Measurements from ENCODE around the gene MYEF2. TPM values are rescaled to one million over a fixed set of nuclear protein-coding genes. Genes with fewer than 3 reads are reported as not detected.

The MYEF2 gene
- total and polyA plus RNA-seq, 2 experiments from 2014 or later, result 62.0 to 79.7 TPM

DNA sequence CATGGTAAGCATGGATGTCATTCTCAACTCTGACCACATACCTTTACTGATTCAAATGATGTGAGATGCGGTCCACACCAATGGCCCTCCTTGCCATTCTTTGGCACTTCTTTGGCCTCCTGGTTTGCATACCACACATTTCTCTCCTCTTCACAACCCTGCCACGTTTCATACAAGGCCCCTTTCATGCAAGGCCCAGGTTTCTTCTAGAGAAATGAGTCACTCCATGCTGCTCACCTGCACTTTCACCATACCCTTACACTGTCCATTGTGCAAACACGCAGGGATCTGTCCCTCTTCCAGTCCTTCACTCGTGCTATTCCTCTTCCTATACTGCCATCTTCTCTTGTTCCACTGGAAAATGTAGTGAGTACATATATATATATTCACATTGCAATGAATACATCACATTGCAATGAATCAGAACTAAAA lies 81.7 kb downstream of the MYEF2 start (continued):
- TF ChIP-seq, protein P1, sequence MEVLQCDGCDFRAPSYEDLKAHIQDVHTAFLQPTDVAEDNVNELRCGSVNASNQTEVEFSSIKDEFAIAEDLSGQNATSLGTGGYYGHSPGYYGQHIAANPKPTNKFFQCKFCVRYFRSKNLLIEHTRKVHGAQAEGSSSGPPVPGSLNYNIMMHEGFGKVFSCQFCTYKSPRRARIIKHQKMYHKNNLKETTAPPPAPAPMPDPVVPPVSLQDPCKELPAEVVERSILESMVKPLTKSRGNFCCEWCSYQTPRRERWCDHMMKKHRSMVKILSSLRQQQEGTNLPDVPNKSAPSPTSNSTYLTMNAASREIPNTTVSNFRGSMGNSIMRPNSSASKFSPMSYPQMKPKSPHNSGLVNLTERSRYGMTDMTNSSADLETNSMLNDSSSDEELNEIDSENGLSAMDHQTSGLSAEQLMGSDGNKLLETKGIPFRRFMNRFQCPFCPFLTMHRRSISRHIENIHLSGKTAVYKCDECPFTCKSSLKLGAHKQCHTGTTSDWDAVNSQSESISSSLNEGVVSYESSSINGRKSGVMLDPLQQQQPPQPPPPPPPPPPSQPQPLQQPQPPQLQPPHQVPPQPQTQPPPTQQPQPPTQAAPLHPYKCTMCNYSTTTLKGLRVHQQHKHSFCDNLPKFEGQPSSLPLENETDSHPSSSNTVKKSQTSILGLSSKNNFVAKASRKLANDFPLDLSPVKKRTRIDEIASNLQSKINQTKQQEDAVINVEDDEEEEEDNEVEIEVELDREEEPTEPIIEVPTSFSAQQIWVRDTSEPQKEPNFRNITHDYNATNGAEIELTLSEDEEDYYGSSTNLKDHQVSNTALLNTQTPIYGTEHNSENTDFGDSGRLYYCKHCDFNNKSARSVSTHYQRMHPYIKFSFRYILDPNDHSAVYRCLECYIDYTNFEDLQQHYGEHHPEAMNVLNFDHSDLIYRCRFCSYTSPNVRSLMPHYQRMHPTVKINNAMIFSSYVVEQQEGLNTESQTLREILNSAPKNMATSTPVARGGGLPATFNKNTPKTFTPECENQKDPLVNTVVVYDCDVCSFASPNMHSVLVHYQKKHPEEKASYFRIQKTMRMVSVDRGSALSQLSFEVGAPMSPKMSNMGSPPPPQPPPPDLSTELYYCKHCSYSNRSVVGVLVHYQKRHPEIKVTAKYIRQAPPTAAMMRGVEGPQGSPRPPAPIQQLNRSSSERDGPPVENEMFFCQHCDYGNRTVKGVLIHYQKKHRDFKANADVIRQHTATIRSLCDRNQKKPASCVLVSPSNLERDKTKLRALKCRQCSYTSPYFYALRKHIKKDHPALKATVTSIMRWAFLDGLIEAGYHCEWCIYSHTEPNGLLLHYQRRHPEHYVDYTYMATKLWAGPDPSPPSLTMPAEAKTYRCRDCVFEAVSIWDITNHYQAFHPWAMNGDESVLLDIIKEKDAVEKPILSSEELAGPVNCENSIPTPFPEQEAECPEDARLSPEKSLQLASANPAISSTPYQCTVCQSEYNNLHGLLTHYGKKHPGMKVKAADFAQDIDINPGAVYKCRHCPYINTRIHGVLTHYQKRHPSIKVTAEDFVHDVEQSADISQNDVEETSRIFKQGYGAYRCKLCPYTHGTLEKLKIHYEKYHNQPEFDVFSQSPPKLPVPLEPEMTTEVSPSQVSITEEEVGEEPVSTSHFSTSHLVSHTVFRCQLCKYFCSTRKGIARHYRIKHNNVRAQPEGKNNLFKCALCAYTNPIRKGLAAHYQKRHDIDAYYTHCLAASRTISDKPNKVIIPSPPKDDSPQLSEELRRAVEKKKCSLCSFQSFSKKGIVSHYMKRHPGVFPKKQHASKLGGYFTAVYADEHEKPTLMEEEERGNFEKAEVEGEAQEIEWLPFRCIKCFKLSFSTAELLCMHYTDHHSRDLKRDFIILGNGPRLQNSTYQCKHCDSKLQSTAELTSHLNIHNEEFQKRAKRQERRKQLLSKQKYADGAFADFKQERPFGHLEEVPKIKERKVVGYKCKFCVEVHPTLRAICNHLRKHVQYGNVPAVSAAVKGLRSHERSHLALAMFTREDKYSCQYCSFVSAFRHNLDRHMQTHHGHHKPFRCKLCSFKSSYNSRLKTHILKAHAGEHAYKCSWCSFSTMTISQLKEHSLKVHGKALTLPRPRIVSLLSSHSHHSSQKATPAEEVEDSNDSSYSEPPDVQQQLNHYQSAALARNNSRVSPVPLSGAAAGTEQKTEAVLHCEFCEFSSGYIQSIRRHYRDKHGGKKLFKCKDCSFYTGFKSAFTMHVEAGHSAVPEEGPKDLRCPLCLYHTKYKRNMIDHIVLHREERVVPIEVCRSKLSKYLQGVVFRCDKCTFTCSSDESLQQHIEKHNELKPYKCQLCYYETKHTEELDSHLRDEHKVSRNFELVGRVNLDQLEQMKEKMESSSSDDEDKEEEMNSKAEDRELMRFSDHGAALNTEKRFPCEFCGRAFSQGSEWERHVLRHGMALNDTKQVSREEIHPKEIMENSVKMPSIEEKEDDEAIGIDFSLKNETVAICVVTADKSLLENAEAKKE (CRISPR knock-in tag; IDR thresholded peaks at IDR 0.05), result no peak
- TF ChIP-seq, protein P2, sequence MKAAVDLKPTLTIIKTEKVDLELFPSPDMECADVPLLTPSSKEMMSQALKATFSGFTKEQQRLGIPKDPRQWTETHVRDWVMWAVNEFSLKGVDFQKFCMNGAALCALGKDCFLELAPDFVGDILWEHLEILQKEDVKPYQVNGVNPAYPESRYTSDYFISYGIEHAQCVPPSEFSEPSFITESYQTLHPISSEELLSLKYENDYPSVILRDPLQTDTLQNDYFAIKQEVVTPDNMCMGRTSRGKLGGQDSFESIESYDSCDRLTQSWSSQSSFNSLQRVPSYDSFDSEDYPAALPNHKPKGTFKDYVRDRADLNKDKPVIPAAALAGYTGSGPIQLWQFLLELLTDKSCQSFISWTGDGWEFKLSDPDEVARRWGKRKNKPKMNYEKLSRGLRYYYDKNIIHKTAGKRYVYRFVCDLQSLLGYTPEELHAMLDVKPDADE (IDR thresholded peaks at IDR 0.05), result no peak
- TF ChIP-seq, protein P3, sequence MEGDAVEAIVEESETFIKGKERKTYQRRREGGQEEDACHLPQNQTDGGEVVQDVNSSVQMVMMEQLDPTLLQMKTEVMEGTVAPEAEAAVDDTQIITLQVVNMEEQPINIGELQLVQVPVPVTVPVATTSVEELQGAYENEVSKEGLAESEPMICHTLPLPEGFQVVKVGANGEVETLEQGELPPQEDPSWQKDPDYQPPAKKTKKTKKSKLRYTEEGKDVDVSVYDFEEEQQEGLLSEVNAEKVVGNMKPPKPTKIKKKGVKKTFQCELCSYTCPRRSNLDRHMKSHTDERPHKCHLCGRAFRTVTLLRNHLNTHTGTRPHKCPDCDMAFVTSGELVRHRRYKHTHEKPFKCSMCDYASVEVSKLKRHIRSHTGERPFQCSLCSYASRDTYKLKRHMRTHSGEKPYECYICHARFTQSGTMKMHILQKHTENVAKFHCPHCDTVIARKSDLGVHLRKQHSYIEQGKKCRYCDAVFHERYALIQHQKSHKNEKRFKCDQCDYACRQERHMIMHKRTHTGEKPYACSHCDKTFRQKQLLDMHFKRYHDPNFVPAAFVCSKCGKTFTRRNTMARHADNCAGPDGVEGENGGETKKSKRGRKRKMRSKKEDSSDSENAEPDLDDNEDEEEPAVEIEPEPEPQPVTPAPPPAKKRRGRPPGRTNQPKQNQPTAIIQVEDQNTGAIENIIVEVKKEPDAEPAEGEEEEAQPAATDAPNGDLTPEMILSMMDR (conservative IDR thresholded peaks at IDR 0.05; ENCODE audit: low read depth in 2 of 2), result no peak
- TF ChIP-seq, protein P4, sequence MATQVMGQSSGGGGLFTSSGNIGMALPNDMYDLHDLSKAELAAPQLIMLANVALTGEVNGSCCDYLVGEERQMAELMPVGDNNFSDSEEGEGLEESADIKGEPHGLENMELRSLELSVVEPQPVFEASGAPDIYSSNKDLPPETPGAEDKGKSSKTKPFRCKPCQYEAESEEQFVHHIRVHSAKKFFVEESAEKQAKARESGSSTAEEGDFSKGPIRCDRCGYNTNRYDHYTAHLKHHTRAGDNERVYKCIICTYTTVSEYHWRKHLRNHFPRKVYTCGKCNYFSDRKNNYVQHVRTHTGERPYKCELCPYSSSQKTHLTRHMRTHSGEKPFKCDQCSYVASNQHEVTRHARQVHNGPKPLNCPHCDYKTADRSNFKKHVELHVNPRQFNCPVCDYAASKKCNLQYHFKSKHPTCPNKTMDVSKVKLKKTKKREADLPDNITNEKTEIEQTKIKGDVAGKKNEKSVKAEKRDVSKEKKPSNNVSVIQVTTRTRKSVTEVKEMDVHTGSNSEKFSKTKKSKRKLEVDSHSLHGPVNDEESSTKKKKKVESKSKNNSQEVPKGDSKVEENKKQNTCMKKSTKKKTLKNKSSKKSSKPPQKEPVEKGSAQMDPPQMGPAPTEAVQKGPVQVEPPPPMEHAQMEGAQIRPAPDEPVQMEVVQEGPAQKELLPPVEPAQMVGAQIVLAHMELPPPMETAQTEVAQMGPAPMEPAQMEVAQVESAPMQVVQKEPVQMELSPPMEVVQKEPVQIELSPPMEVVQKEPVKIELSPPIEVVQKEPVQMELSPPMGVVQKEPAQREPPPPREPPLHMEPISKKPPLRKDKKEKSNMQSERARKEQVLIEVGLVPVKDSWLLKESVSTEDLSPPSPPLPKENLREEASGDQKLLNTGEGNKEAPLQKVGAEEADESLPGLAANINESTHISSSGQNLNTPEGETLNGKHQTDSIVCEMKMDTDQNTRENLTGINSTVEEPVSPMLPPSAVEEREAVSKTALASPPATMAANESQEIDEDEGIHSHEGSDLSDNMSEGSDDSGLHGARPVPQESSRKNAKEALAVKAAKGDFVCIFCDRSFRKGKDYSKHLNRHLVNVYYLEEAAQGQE (IDR thresholded peaks at IDR 0.05; ENCODE audit: unreplicated experiment), result no peak
- TF ChIP-seq CREB1 (CRISPR knock-in tag; IDR thresholded peaks at IDR 0.05; ENCODE audit: low read depth), result no peak

All from GM23338 (cell line).